Trophoblast cell (in vitro differentiated cells and primary cell): ENCODE results near the gene TEAD4.

ENCODE experiments used
- DNase-seq, 2 donors: peaks; one replicate each; pipeline ENCODE4 v3.0.0-alpha.2; 2016
- H2AFZ ChIP-seq: 2 replicates; pipeline ENCODE4 v1.6.1; 2013; ENCODE audit warnings: low read length, moderate library complexity, mild to moderate bottlenecking; ENCODE audit not compliant: insufficient read depth, poor library complexity
- H2AK5ac ChIP-seq: 2 replicates; pipeline ENCODE4 v1.6.1; 2013; ENCODE audit warnings: mild to moderate bottlenecking, low read length
- H2BK120ac ChIP-seq: 2 replicates; pipeline ENCODE4 v1.6.1; 2013; ENCODE audit warnings: low read length, mild to moderate bottlenecking, moderate library complexity; ENCODE audit not compliant: insufficient read depth, poor library complexity
- H2BK12ac ChIP-seq: 2 replicates; pipeline ENCODE4 v1.6.1; 2013; ENCODE audit warnings: mild to moderate bottlenecking, low read length, moderate library complexity
- H2BK5ac ChIP-seq: 2 replicates; pipeline ENCODE4 v1.6.1; 2013; ENCODE audit warnings: low read length, low read depth, moderate library complexity, mild to moderate bottlenecking; ENCODE audit not compliant: poor library complexity
- H3K14ac ChIP-seq: 2 replicates; pipeline ENCODE4 v1.6.1; 2013; ENCODE audit warnings: mild to moderate bottlenecking, low read length
- H3K18ac ChIP-seq: 2 replicates; pipeline ENCODE4 v1.6.1; 2013; ENCODE audit warnings: mild to moderate bottlenecking, low read length
- H3K23ac ChIP-seq: 2 replicates; pipeline ENCODE4 v1.6.1; 2013; ENCODE audit warnings: low read length
- H3K27ac ChIP-seq: 2 replicates; pipeline ENCODE4 v1.5.1; 2013; ENCODE audit warnings: low read depth, mild to moderate bottlenecking, inconsistent platforms, low read length, moderate library complexity
- H3K27me3 ChIP-seq: 2 replicates; pipeline ENCODE4 v1.6.1; 2013; ENCODE audit warnings: inconsistent platforms, mild to moderate bottlenecking, low read length, moderate library complexity; ENCODE audit not compliant: insufficient read depth
- H3K36me3 ChIP-seq, 2 experiments: 1 replicate in 1 of 2; 2 replicates in 1 of 2; pipeline ENCODE4 v1.6.1; 2013; ENCODE audit warnings: low read length in 2 of 2, mild to moderate bottlenecking in 2 of 2, moderate library complexity in 1 of 2; ENCODE audit not compliant: insufficient read depth in 2 of 2, control insufficient read depth in 1 of 2
- H3K4ac ChIP-seq: 2 replicates; pipeline ENCODE4 v1.6.1; 2013; ENCODE audit warnings: low read depth, mild to moderate bottlenecking, low read length, moderate library complexity
- H3K4me1 ChIP-seq, 2 experiments: 1 replicate in 1 of 2; 2 replicates in 1 of 2; pipeline ENCODE4 v1.6.1; 2013; ENCODE audit warnings: low read length in 2 of 2, mild to moderate bottlenecking in 2 of 2, moderate library complexity in 1 of 2; ENCODE audit not compliant: insufficient read depth in 2 of 2, control insufficient read depth in 1 of 2
- H3K4me2 ChIP-seq: 2 replicates; pipeline ENCODE4 v1.6.1; 2013; ENCODE audit warnings: inconsistent platforms, mild to moderate bottlenecking, low read length, moderate library complexity
- H3K4me3 ChIP-seq: 2 replicates; pipeline ENCODE4 v1.5.1; 2013; ENCODE audit warnings: mild to moderate bottlenecking, low read depth, low read length, inconsistent platforms
- H3K79me1 ChIP-seq: one replicate; pipeline ENCODE4 v1.6.1; 2013; ENCODE audit warnings: low read length
- H3K79me2 ChIP-seq: 2 replicates; pipeline ENCODE4 v1.6.1; 2013; ENCODE audit warnings: low read length, mild to moderate bottlenecking; ENCODE audit not compliant: control insufficient read depth, insufficient read depth, poor library complexity
- H3K9ac ChIP-seq: 2 replicates; pipeline ENCODE4 v1.6.1; 2013; ENCODE audit warnings: mild to moderate bottlenecking, low read length
- H3K9me3 ChIP-seq: 2 replicates; pipeline ENCODE4 v1.6.1; 2013; ENCODE audit warnings: low read depth, mild to moderate bottlenecking, control low read depth, inconsistent platforms, low read length; ENCODE audit not compliant: insufficient read depth
- H4K12ac ChIP-seq: 2 replicates; pipeline ENCODE4 v1.6.1; 2013; ENCODE audit warnings: low read depth, mild to moderate bottlenecking, low read length, moderate library complexity
- H4K8ac ChIP-seq: 2 replicates; pipeline ENCODE4 v1.6.1; 2013; ENCODE audit warnings: low read depth, mild to moderate bottlenecking, low read length, moderate library complexity
- H4K91ac ChIP-seq: one replicate; pipeline ENCODE4 v1.6.1; 2013; ENCODE audit warnings: low read depth, mild to moderate bottlenecking, low read length, moderate library complexity
- WGBS: extraction: QIAGEN DNeasy Blood & Tissue Kit; methylation state at CpG from one replicate; pipeline ENCODE4 v1.1.7; 2013; ENCODE audit warnings: missing lambda C conversion rate; ENCODE audit not compliant: insufficient read length, insufficient coverage; ENCODE audit errors: extremely low coverage; 5-methylcytosine and 5-hydroxymethylcytosine counted together

Gene TEAD4

GRCh38 chr12:3049176-3049575, 90.0 kb downstream of the TEAD4 start:
- Histone ChIP-seq H3K27ac (no peak overlapping the region), H3K79me1 (no peaks in the 10 kb centered on the region)

GRCh38 chr12:3049611-3050249, 90.5 kb downstream of the TEAD4 start:
- H3K4ac ChIP-seq, result no peak overlapping the region
- no peak for DNase-seq
- no peak overlapping the region for H3K4me2 ChIP-seq
- no peak overlapping the region for H2BK120ac ChIP-seq
- peaks cover 4 to 5% of the 10 kb centered on the region in 2 experiments for H3K4me1 ChIP-seq
- no peaks in the 10 kb centered on the region for H3K27me3 ChIP-seq
- no peak overlapping the region for H2AK5ac ChIP-seq
- no peak overlapping the region for H2AFZ ChIP-seq
- no peak overlapping the region for H3K23ac ChIP-seq
- H3K79me2 ChIP-seq, result no peaks in the 10 kb centered on the region
- H3K18ac ChIP-seq, result no peak overlapping the region
- H3K36me3 ChIP-seq, result no peaks in the 10 kb centered on the region
- H3K9me3 ChIP-seq, result peaks cover 1% of the 10 kb centered on the region
- no peak overlapping the region for H4K12ac ChIP-seq
- H4K91ac ChIP-seq, result no peak overlapping the region
- H3K4me3 ChIP-seq, result no peak overlapping the region
- WGBS, result no CpG with 5 or more reads among the region's 11 CpGs
- no peak overlapping the region for H3K14ac ChIP-seq
- no peak overlapping the region for H3K27ac ChIP-seq
- H2BK12ac ChIP-seq, result no peak overlapping the region
- H2BK5ac ChIP-seq, result no peak overlapping the region
- H3K9ac ChIP-seq, result no peak overlapping the region
- H3K79me1 ChIP-seq, result peaks cover 2% of the 10 kb centered on the region
- H4K8ac ChIP-seq, result no peak overlapping the region

More at GRCh38 chr12:3049176-3049575, 90.0 kb downstream of the TEAD4 start:
- Histone ChIP-seq H2BK120ac (no peak overlapping the region), H3K14ac (no peak overlapping the region), H3K23ac (no peak overlapping the region), H4K8ac (no peak overlapping the region), H3K4me3 (no peak overlapping the region), H3K4ac (no peak overlapping the region), H2AK5ac (no peak overlapping the region), H3K79me2 (no peaks in the 10 kb centered on the region), H3K9ac (no peak overlapping the region), H2AFZ (no peak overlapping the region), H3K4me1 (peaks cover under 1 to 4% of the 10 kb centered on the region in 2 experiments), H3K36me3 (no peaks in the 10 kb centered on the region), H4K12ac (no peak overlapping the region), H4K91ac (no peak overlapping the region), H3K9me3 (peaks cover 1% of the 10 kb centered on the region), H3K18ac (no peak overlapping the region), H3K27me3 (no peaks in the 10 kb centered on the region), H2BK5ac (no peak overlapping the region), H2BK12ac (no peak overlapping the region), H3K4me2 (no peak overlapping the region)
- DNase-seq, result no peak
- no CpG with 5 or more reads among the region's 9 CpGs for WGBS

GRCh38 chr12:3054374-3054773, 95.2 kb downstream of the TEAD4 start:
- peak overlapping the region; percentile 82 for H2BK12ac ChIP-seq
- H3K4me1 ChIP-seq, result peaks cover 11 to 17% of the 10 kb centered on the region in 2 experiments
- H4K12ac ChIP-seq, result no peak overlapping the region
- no peak overlapping the region for H3K4me3 ChIP-seq
- no peak overlapping the region for H3K4ac ChIP-seq
- no peak overlapping the region for H3K23ac ChIP-seq
- no peaks in the 10 kb centered on the region for H3K79me2 ChIP-seq
- no peak overlapping the region for H3K9ac ChIP-seq
- H3K36me3 ChIP-seq, result no peaks in the 10 kb centered on the region
- H3K27me3 ChIP-seq, result no peaks in the 10 kb centered on the region
- peak overlapping the region; percentile 58 for H4K8ac ChIP-seq
- H3K9me3 ChIP-seq, result peaks cover 3% of the 10 kb centered on the region
- H2AK5ac ChIP-seq, result no peak overlapping the region
- WGBS, result no CpG with 5 or more reads among the region's 7 CpGs
- DNase-seq, result peak; percentile 79 to 81
- no peak overlapping the region for H2BK5ac ChIP-seq
- H3K79me1 ChIP-seq, result peaks cover 11% of the 10 kb centered on the region
- H2AFZ ChIP-seq, result no peak overlapping the region
- peak overlapping the region; percentile 64 for H4K91ac ChIP-seq
- H3K27ac ChIP-seq, result no peak overlapping the region
- no peak overlapping the region for H3K14ac ChIP-seq
- H3K18ac ChIP-seq, result peak overlapping the region; percentile 64
- H3K4me2 ChIP-seq, result no peak overlapping the region
- H2BK120ac ChIP-seq, result no peak overlapping the region

GRCh38 chr12:3055026-3055703, 96.0 kb downstream of the TEAD4 start:
- H3K4me1 ChIP-seq, result peaks cover 11 to 17% of the 10 kb centered on the region in 2 experiments
- no peak overlapping the region for H3K9ac ChIP-seq
- H3K79me1 ChIP-seq, result peaks cover 11% of the 10 kb centered on the region
- no peak overlapping the region for H2AK5ac ChIP-seq
- no peak overlapping the region for H3K4me3 ChIP-seq
- no peak overlapping the region for H4K8ac ChIP-seq
- H3K4me2 ChIP-seq, result no peak overlapping the region
- DNase-seq, result no peak
- no peak overlapping the region for H3K14ac ChIP-seq
- no peak overlapping the region for H3K4ac ChIP-seq
- H3K36me3 ChIP-seq, result no peaks in the 10 kb centered on the region
- no peak overlapping the region for H4K12ac ChIP-seq
- H2BK120ac ChIP-seq, result no peak overlapping the region
- peaks cover 3% of the 10 kb centered on the region for H3K9me3 ChIP-seq
- WGBS, result no CpG with 5 or more reads among the region's 12 CpGs
- H4K91ac ChIP-seq, result peak overlapping the region; percentile 25
- H3K23ac ChIP-seq, result no peak overlapping the region
- no peaks in the 10 kb centered on the region for H3K27me3 ChIP-seq
- peak overlapping the region; percentile 19 for H3K27ac ChIP-seq
- no peaks in the 10 kb centered on the region for H3K79me2 ChIP-seq
- no peak overlapping the region for H2BK12ac ChIP-seq
- H2BK5ac ChIP-seq, result no peak overlapping the region
- no peak overlapping the region for H3K18ac ChIP-seq
- H2AFZ ChIP-seq, result no peak overlapping the region
